Measurements from ENCODE around the gene EEFSEC.

DNA sequence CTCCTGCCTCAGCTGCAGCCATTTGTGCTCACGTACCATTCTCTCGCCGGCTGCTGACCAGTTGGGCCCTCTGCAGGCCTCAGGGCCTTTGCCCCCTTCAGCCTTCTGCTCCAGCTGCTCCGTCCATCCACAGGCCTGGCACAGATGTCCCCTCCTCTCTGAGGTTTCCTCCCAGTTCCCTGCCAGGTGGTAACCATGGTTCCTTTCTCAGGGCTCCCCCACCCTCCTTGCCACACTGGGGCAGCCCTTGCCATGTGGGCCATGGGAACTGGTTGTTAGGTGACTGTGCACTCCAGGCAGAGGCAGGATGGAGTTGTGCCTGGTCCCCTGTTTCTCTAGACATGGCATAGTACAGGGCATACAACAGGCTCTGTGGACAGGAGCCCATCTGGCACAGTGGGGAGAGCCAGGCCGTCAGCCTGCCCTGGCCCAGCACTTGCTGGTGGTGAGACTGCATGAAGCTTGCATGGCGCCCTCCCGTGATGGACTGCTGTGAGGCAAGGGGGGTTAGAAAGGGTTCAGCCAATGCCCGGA is 164.5 kb downstream of the EEFSEC start:
- TF ChIP-seq POLR2A (IDR thresholded peaks at IDR 0.05; ENCODE audit: low read depth, low read length): no peak
- TF ChIP-seq TAF1 (IDR thresholded peaks at IDR 0.05; ENCODE audit: borderline replicate concordance, low read depth, low read length): no peak

Data from GM12892 (cell line).